ENCODE results near the gene NQO2.

GRCh38 chr6:3036861-3037637 is 37.4 kb downstream of the NQO2 start:
- TF ChIP-seq, protein P1, sequence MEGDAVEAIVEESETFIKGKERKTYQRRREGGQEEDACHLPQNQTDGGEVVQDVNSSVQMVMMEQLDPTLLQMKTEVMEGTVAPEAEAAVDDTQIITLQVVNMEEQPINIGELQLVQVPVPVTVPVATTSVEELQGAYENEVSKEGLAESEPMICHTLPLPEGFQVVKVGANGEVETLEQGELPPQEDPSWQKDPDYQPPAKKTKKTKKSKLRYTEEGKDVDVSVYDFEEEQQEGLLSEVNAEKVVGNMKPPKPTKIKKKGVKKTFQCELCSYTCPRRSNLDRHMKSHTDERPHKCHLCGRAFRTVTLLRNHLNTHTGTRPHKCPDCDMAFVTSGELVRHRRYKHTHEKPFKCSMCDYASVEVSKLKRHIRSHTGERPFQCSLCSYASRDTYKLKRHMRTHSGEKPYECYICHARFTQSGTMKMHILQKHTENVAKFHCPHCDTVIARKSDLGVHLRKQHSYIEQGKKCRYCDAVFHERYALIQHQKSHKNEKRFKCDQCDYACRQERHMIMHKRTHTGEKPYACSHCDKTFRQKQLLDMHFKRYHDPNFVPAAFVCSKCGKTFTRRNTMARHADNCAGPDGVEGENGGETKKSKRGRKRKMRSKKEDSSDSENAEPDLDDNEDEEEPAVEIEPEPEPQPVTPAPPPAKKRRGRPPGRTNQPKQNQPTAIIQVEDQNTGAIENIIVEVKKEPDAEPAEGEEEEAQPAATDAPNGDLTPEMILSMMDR (IDR thresholded peaks at IDR 0.05; ENCODE audit: borderline replicate concordance, extremely low read depth, low read length, poor library complexity, severe bottlenecking), result no peak
- TF ChIP-seq EZH2 (IDR thresholded peaks at IDR 0.05; ENCODE audit: borderline replicate concordance, low read depth, low read length, severe bottlenecking), result no peak

Measured in DND-41 (cell line).